Effector memory CD8-positive, alpha-beta T cell (primary cell): ENCODE data around the gene SLC38A8.

ENCODE experiments used
- ATAC-seq: fragments of 150-1000 bp; cut with Tn5 transposase; replicated peaks from 2 replicates; pipeline ENCODE4 v1.10.0; 2021; ENCODE audit warnings: mild to moderate bottlenecking, moderate library complexity
- DNase-seq, 3 experiments: peaks; one replicate each; pipeline ENCODE4 v3.0.0; 2021
- H3K27ac Mint-ChIP-seq, 2 donors: one replicate each; pipeline ENCODE4 v1.8.0; 2022; ENCODE audit warnings: mild to moderate bottlenecking in 2 of 2, mixed read lengths in 2 of 2, moderate library complexity in 2 of 2
- H3K27me3 Mint-ChIP-seq, 2 donors: one replicate each; pipeline ENCODE4 v1.8.0; 2022; ENCODE audit warnings: mixed read lengths in 2 of 2
- H3K36me3 Mint-ChIP-seq: one replicate; pipeline ENCODE4 v1.8.0; 2022; ENCODE audit warnings: mild to moderate bottlenecking, moderate library complexity, mixed read lengths; ENCODE audit not compliant: insufficient read depth
- H3K4me1 Mint-ChIP-seq, 2 donors: one replicate each; pipeline ENCODE4 v1.8.0; 2022; ENCODE audit warnings: low read depth in 2 of 2, mixed read lengths in 2 of 2
- H3K4me3 Mint-ChIP-seq, 2 donors: one replicate each; pipeline ENCODE4 v1.8.0; 2022; ENCODE audit warnings: mild to moderate bottlenecking in 2 of 2, mixed read lengths in 2 of 2, moderate library complexity in 2 of 2
- H3K9me3 Mint-ChIP-seq, 2 donors: one replicate each; pipeline ENCODE4 v1.8.0; 2022; ENCODE audit warnings: mixed read lengths in 2 of 2

SLC38A8 gene

DNA sequence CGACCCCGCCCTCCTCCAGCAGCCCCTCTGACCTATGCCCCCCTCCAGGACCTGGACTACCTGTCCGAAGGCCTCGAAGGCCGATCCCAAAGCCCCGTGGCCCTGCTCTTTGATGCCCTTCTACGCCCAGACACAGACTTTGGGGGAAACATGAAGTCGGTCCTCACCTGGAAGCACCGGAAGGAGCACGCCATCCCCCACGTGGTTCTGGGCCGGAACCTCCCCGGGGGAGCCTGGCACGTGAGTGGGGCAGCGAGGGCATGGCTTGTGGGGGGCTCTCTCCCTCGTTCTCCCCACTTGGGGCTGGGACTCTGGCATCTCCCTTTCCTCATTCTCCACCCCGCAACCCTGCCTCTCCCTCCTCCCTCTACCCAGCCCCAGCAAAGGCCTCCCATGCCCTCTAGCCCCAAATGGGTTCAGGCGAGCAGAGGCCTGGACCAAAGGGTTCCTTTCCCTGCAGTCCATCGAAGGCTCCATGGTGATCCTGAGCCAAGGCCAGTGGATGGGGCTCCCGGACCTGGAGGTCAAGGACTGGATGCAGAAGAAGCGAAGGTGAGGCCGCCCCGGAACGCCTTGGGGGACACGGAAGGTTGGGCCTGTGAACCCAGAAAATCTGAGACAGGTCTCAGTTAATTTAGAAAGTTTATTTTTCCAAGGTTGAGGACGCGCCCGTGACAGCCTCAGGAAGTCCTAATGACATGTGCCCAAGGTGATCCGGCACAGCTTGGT lies 81.9 kb downstream of the SLC38A8 start:
- peaks cover 0 to 4% of the 10 kb centered on the region in 2 donors for H3K4me1 Mint-ChIP-seq
- no peak overlapping the region for H3K27ac Mint-ChIP-seq
- ATAC-seq: no peak
- no peak overlapping the region for H3K4me3 Mint-ChIP-seq
- no peaks in the 10 kb centered on the region for H3K9me3 Mint-ChIP-seq
- H3K36me3 Mint-ChIP-seq: no peaks in the 10 kb centered on the region
- peaks cover 0 to 14% of the 10 kb centered on the region in 2 donors for H3K27me3 Mint-ChIP-seq
- DNase-seq: no peak
